WTC11 (cell line): Measurements from ENCODE around the gene HNRNPA0. TPM values are rescaled to one million over a fixed set of nuclear protein-coding genes. Genes with fewer than 3 reads are reported as not detected.

Source experiments
- ATAC-seq: fragments of 200-7000 bp; cut with Tn5 transposase; 2 replicates; pipeline ENCODE4 v1.10.0; 2021; ENCODE audit warnings: mild to moderate bottlenecking, moderate library complexity
- CTCF ChIA-PET: fragments of 300-600 bp; sonication (Branson Sonifier 250); formaldehyde crosslinking; loops from one replicate; lab custom pipeline; 2021; ENCODE audit warnings: antibody characterized with exemption; lab: Charles Lee
- POLR2A ChIA-PET: fragments of 350-600 bp; sonication (Branson Sonifier 250); formaldehyde crosslinking; loops from one replicate; lab custom pipeline; 2021; ENCODE audit warnings: antibody characterized with exemption; lab: Charles Lee
- DNase-seq: peaks from one replicate; pipeline ENCODE4 v3.0.0; 2021; ENCODE audit warnings: low spot score
- H3K27ac Mint-ChIP-seq: 2 replicates; pipeline ENCODE4 v1.8.0; 2021; ENCODE audit warnings: mixed read lengths
- H3K27me3 Mint-ChIP-seq: 2 replicates; pipeline ENCODE4 v1.8.0; 2021; ENCODE audit warnings: low read depth, mild to moderate bottlenecking, moderate library complexity, mixed read lengths
- H3K36me3 Mint-ChIP-seq: 2 replicates; pipeline ENCODE4 v1.8.0; 2021; ENCODE audit warnings: mixed read lengths
- H3K4me1 Mint-ChIP-seq: 2 replicates; pipeline ENCODE4 v1.8.0; 2022; ENCODE audit warnings: mixed read lengths
- H3K4me3 Mint-ChIP-seq: 2 replicates; pipeline ENCODE4 v1.8.0; 2021; ENCODE audit warnings: mild to moderate bottlenecking, moderate library complexity, mixed read lengths
- H3K9me3 Mint-ChIP-seq: 2 replicates; pipeline ENCODE4 v1.8.0; 2021; ENCODE audit warnings: mixed read lengths
- ATF2 ChIP-seq: sonication (generic); formaldehyde crosslinking; IDR thresholded peaks from 2 replicates; pipeline ENCODE4 v1.8.1; 2022; ENCODE audit warnings: low read depth, missing genetic modification reagents, borderline replicate concordance
- ERG ChIP-seq: fragments of 250-450 bp; sonication (Bioruptor Pico); IDR thresholded peaks from 2 replicates; pipeline ENCODE4 v1.8.0; 2021; ENCODE audit warnings: mild to moderate bottlenecking
- FOXP1 ChIP-seq: sonication (generic); formaldehyde crosslinking; IDR thresholded peaks from 2 replicates; pipeline ENCODE4 v1.8.0; 2022; ENCODE audit warnings: missing genetic modification reagents, mild to moderate bottlenecking, moderate library complexity, borderline replicate concordance
- FOXP4 ChIP-seq: sonication (generic); formaldehyde crosslinking; IDR thresholded peaks from 2 replicates; pipeline ENCODE4 v1.8.0; 2022; ENCODE audit warnings: mild to moderate bottlenecking, missing genetic modification reagents
- NR2C2 ChIP-seq: sonication (generic); formaldehyde crosslinking; IDR thresholded peaks from 2 replicates; pipeline ENCODE4 v1.8.0; 2022; ENCODE audit warnings: mild to moderate bottlenecking, missing genetic modification reagents
- ZNF219 ChIP-seq: sonication (generic); formaldehyde crosslinking; IDR thresholded peaks from 2 replicates; pipeline ENCODE4 v1.8.0; 2023; ENCODE audit warnings: missing genetic modification reagents, mild to moderate bottlenecking, borderline replicate concordance
- ZSCAN18 ChIP-seq: fragments of 250-450 bp; sonication (Bioruptor Pico); IDR thresholded peaks from 2 replicates; pipeline ENCODE4 v2.1.2; 2022; ENCODE audit warnings: mild to moderate bottlenecking, moderate library complexity
- total RNA-seq: library from RNA; stranded (reverse); gene quantifications from 3 replicates; pipeline ENCODE4 v1.2.3, GENCODE V29; 2021
- TF ChIP-seq, protein P1 (sequence below): sonication (generic); formaldehyde crosslinking; IDR thresholded peaks from 2 replicates; pipeline ENCODE4 v1.8.0; 2023; ENCODE audit warnings: missing genetic modification reagents
- TF ChIP-seq, protein P2 (sequence below): sonication (generic); formaldehyde crosslinking; IDR thresholded peaks from 2 replicates; pipeline ENCODE4 v1.8.1; 2023; ENCODE audit warnings: mild to moderate bottlenecking, moderate library complexity, missing genetic modification reagents
- TF ChIP-seq, protein P3 (sequence below): sonication (generic); formaldehyde crosslinking; IDR thresholded peaks from 2 replicates; pipeline ENCODE4 v1.8.1; 2022; ENCODE audit warnings: mild to moderate bottlenecking, missing genetic modification reagents, moderate library complexity, borderline replicate concordance
- TF ChIP-seq, protein P4 (sequence below): sonication (generic); formaldehyde crosslinking; conservative IDR thresholded peaks from 2 replicates; pipeline ENCODE4 v1.8.1; 2022; ENCODE audit warnings: mild to moderate bottlenecking, missing genetic modification reagents

The HNRNPA0 gene
- total RNA-seq, 1 experiment from 2014 or later = 66.6 TPM

DNA sequence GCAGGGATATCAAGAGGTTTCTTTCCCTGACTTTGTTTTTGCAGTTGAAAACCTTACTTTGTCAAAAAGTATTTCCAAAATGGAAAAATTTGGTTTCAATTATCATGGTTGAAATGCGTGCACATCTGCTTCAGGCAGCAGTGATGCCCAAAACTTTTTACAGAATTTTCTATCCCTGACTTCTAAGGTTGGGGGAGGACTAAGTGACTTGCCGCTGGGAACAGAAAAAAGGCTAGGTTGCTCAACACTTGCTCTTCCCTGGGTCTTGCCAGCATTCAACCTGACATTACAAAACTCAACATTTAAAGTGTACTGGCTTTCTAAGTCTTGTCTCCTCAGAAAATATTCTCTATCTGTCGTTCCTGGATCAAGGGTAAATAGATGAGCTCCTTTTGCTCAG lies 23.0 kb downstream of the HNRNPA0 start:
- no peak overlapping the region for H3K4me3 Mint-ChIP-seq
- DNase-seq = no peak
- H3K9me3 Mint-ChIP-seq = no peaks in the 10 kb centered on the region
- TF ChIP-seq NR2C2 (CRISPR knock-in tag) (no peak), ERG (no peak)
- TF ChIP-seq, protein P1, sequence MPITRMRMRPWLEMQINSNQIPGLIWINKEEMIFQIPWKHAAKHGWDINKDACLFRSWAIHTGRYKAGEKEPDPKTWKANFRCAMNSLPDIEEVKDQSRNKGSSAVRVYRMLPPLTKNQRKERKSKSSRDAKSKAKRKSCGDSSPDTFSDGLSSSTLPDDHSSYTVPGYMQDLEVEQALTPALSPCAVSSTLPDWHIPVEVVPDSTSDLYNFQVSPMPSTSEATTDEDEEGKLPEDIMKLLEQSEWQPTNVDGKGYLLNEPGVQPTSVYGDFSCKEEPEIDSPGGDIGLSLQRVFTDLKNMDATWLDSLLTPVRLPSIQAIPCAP (CRISPR knock-in tag) = no peak
- no peak overlapping the region for H3K27ac Mint-ChIP-seq
- no peak for ATAC-seq
- no peaks in the 10 kb centered on the region for H3K36me3 Mint-ChIP-seq
- ChIA-PET POLR2A (no interaction called here), CTCF (interaction anchor here (1.0 to 2.0 kb wide), 3 partner anchors 48 to 102 kb away, joined by 3 to 6 read pairs (median 3); no protein-coding TSS in a partner anchor)
- H3K4me1 Mint-ChIP-seq = no peaks in the 10 kb centered on the region; the same call in 1 of the 2 replicates
- H3K27me3 Mint-ChIP-seq = no peaks in the 10 kb centered on the region

DNA sequence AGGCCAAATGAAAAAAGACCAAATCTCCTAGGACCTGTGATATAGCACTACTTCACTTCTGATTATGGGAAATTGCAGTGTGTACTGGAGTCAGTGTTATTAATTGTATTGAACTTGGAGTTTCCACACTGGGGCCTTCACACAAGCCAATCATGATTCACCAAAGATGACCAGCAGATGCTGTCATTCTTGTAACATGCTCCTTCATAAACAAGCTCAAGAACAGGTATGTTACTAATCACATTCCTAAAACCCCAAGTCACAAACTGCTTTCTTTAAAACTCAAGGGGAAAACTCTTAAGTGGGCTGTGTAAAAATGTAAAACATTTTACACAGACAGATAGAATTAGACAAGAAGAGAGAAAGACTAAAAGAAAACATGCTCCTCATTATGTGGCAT lies 23.8 kb downstream of the HNRNPA0 start:
- DNase-seq = no peak
- ATAC-seq = no peak
- TF ChIP-seq ATF2 (CRISPR knock-in tag) (no peak), FOXP1 (CRISPR knock-in tag) (no peak), ZNF219 (CRISPR knock-in tag) (no peak), ZSCAN18 (CRISPR knock-in tag) (no peak), FOXP4 (CRISPR knock-in tag) (no peak)
- TF ChIP-seq, protein P2, sequence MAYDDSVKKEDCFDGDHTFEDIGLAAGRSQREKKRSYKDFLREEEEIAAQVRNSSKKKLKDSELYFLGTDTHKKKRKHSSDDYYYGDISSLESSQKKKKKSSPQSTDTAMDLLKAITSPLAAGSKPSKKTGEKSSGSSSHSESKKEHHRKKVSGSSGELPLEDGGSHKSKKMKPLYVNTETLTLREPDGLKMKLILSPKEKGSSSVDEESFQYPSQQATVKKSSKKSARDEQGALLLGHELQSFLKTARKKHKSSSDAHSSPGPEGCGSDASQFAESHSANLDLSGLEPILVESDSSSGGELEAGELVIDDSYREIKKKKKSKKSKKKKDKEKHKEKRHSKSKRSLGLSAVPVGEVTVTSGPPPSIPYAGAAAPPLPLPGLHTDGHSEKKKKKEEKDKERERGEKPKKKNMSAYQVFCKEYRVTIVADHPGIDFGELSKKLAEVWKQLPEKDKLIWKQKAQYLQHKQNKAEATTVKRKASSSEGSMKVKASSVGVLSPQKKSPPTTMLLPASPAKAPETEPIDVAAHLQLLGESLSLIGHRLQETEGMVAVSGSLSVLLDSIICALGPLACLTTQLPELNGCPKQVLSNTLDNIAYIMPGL (CRISPR knock-in tag) = no peak
- TF ChIP-seq, protein P3, sequence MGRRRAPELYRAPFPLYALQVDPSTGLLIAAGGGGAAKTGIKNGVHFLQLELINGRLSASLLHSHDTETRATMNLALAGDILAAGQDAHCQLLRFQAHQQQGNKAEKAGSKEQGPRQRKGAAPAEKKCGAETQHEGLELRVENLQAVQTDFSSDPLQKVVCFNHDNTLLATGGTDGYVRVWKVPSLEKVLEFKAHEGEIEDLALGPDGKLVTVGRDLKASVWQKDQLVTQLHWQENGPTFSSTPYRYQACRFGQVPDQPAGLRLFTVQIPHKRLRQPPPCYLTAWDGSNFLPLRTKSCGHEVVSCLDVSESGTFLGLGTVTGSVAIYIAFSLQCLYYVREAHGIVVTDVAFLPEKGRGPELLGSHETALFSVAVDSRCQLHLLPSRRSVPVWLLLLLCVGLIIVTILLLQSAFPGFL (CRISPR knock-in tag) = no peak
- TF ChIP-seq, protein P4, sequence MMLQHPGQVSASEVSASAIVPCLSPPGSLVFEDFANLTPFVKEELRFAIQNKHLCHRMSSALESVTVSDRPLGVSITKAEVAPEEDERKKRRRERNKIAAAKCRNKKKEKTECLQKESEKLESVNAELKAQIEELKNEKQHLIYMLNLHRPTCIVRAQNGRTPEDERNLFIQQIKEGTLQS (CRISPR knock-in tag) = no peak
- TF ChIP-seq, all 79 proteins: peak for 0
- Mint-ChIP-seq H3K27me3 (no peaks in the 10 kb centered on the region), H3K4me3 (no peak overlapping the region), H3K27ac (no peak overlapping the region), H3K4me1 (no peaks in the 10 kb centered on the region; the same call in 1 of the 2 replicates), H3K36me3 (no peaks in the 10 kb centered on the region), H3K9me3 (no peaks in the 10 kb centered on the region)
- ChIA-PET CTCF (interaction anchor here (1.0 to 2.0 kb wide), 3 partner anchors 49 to 101 kb away, joined by 3 to 6 read pairs (median 3); no protein-coding TSS in a partner anchor), POLR2A (no interaction called here)
